K562 (cell line): ENCODE measurements around the gene PEF1. TPM values are rescaled to one million over a fixed set of nuclear protein-coding genes. Genes with fewer than 3 reads are reported as not detected.

Source experiments
- ATAC-seq: fragments of 200-7000 bp; cut with Tn5 transposase; 3 replicates; pipeline ENCODE4 v1.9.1; 2020; ENCODE audit warnings: moderate library complexity
- BruUV-seq: library from RNA; stranded (reverse); fragments of 400-500 nt; replicated peaks from 2 replicates; lab custom pipeline; 2021; lab: Mats Ljungman, UMichigan
- CTCF ChIA-PET: fragments of 300-600 bp; formaldehyde crosslinking; extraction: SDS; loops from one replicate; lab custom pipeline; 2021; ENCODE audit warnings: low intra/inter-chr PET ratio; lab: Yijun Ruan, JAX
- POLR2A ChIA-PET: fragments of 300-600, 350-650 bp; sonication (Branson Sonifier 250); formaldehyde crosslinking; extraction: SDS; loops from one replicate; lab custom pipeline; 2021; ENCODE audit warnings: antibody characterized with exemption, inconsistent platforms; lab: Yijun Ruan, JAX
- DNase-seq, 4 experiments: peaks; one replicate each; pipeline versions ENCODE4 v3.0.0 to v3.0.0-alpha.2; 2011 to 2018; ENCODE audit warnings: low spot score in 3 of 4, mixed read lengths in 3 of 4; ENCODE audit errors: extremely low read depth in 1 of 4
- FAIRE-seq: peaks from 2 replicates; lab custom pipeline; 2011; peaks lifted over from hg19 to GRCh38; lab: Jason Lieb, UNC
- H2AFZ ChIP-seq: 2 replicates; pipeline ENCODE4 v1.6.0; 2011; ENCODE audit warnings: low read depth, low read length, control low read depth, inconsistent platforms
- H3K27ac ChIP-seq: fragments of 200-600 bp; 3 replicates; pipeline ENCODE4 v1.8.0; 2011; ENCODE audit warnings: low read depth, mild to moderate bottlenecking, control low read depth, inconsistent platforms, low read length, moderate library complexity, mixed read lengths; ENCODE audit errors: extremely low read depth
- H3K27me3 ChIP-seq, 2 experiments: fragments of 300-600 bp in 1 of 2; 2 replicates in 1 of 2; 3 replicates in 1 of 2; pipeline versions ENCODE4 v1.6.0 to v1.8.0; 2011; ENCODE audit warnings: inconsistent platforms in 2 of 2, low read length in 2 of 2, mild to moderate bottlenecking in 1 of 2, mixed read lengths in 1 of 2, moderate library complexity in 1 of 2; ENCODE audit not compliant: control insufficient read depth in 2 of 2, insufficient read depth in 2 of 2
- H3K36me3 ChIP-seq: fragments of 300-600 bp; 3 replicates; pipeline ENCODE4 v1.8.0; 2011; ENCODE audit warnings: mild to moderate bottlenecking, low read length, inconsistent platforms; ENCODE audit not compliant: control insufficient read depth, insufficient read depth
- H3K4me1 ChIP-seq, 2 experiments: fragments of 200-600 bp in 1 of 2; replicated peaks in 1 of 2; 2 replicates in 1 of 2; 3 replicates in 1 of 2; pipeline versions ENCODE4 v1.5.1 to v1.8.0; 2011; ENCODE audit warnings: inconsistent platforms in 2 of 2, low read length in 2 of 2, mild to moderate bottlenecking in 1 of 2, mixed read lengths in 1 of 2, moderate library complexity in 1 of 2; ENCODE audit not compliant: control insufficient read depth in 2 of 2, insufficient read depth in 2 of 2
- H3K4me2 ChIP-seq: 2 replicates; pipeline ENCODE4 v1.6.1; 2011; ENCODE audit warnings: low read length, control low read depth, inconsistent platforms, mixed read lengths; ENCODE audit not compliant: insufficient read depth
- H3K4me3 ChIP-seq: fragments of 200-600 bp; sonication (generic), shearing (Covaris generic); 2 replicates; pipeline ENCODE4 v1.5.1; 2016; ENCODE audit warnings: control low read depth, inconsistent platforms
- H3K79me2 ChIP-seq: fragments of 200-600 bp; 3 replicates; pipeline ENCODE4 v1.8.0; 2011; ENCODE audit warnings: low read length, inconsistent platforms; ENCODE audit not compliant: control insufficient read depth, insufficient read depth
- H3K9ac ChIP-seq, 2 experiments: 2 replicates each; pipeline versions ENCODE4 v1.6.0 to v1.6.1; 2011; ENCODE audit warnings: low read depth in 2 of 2, low read length in 2 of 2, control low read depth in 1 of 2, inconsistent platforms in 1 of 2, mild to moderate bottlenecking in 1 of 2, mixed read lengths in 1 of 2; ENCODE audit not compliant: insufficient read depth in 1 of 2
- H3K9me1 ChIP-seq: one replicate; pipeline ENCODE4 v1.6.0; 2011; ENCODE audit warnings: inconsistent platforms, mild to moderate bottlenecking, low read length, moderate library complexity; ENCODE audit not compliant: control insufficient read depth, insufficient read depth
- H3K9me3 ChIP-seq: replicated peaks from 2 replicates; pipeline ENCODE4 v1.5.1; 2011; ENCODE audit warnings: low read depth, low read length, inconsistent platforms; ENCODE audit not compliant: control insufficient read depth, insufficient read depth
- H4K20me1 ChIP-seq: replicated peaks from 2 replicates; pipeline ENCODE4 v1.6.1; 2011; ENCODE audit warnings: low read length, inconsistent platforms, mixed read lengths; ENCODE audit not compliant: control insufficient read depth, insufficient read depth
- FOSL1 ChIP-seq: fragments of 200-800 bp; sonication (Bioruptor generic); conservative IDR thresholded peaks from 2 replicates; pipeline ENCODE4 v1.6.1; 2016; ENCODE audit warnings: missing genetic modification characterization, missing compliant biosample characterization
- JUN ChIP-seq, 2 experiments: sonication (generic) in 1 of 2; formaldehyde crosslinking in 1 of 2; IDR thresholded peaks; 2 replicates each; pipeline versions ENCODE4 v1.6.1 to v1.8.0; 2012 to 2022; ENCODE audit warnings: borderline replicate concordance in 2 of 2, mild to moderate bottlenecking in 2 of 2, improper control_type of control experiment in 1 of 2, low read depth in 1 of 2, low read length in 1 of 2, missing genetic modification reagents in 1 of 2
- L3MBTL2 ChIP-seq: fragments of 450-650 bp; IDR thresholded peaks from 2 replicates; pipeline ENCODE4 v1.6.1; 2016; ENCODE audit warnings: mild to moderate bottlenecking, moderate library complexity
- POLR2AphosphoS5 ChIP-seq: IDR thresholded peaks from 2 replicates; pipeline ENCODE4 v1.6.1; 2011; ENCODE audit warnings: mild to moderate bottlenecking, low read depth, low read length, moderate library complexity; ENCODE audit not compliant: control insufficient read depth, insufficient read depth
- SRF ChIP-seq, 2 experiments: fragments of 250-450, 450-650 bp in 1 of 2; sonication (Bioruptor Pico) in 1 of 2; sonication (generic) in 1 of 2; formaldehyde crosslinking; IDR thresholded peaks; 2 replicates each; pipeline versions ENCODE4 v1.5.0 to v1.5.1; 2020 to 2022; ENCODE audit warnings: mild to moderate bottlenecking in 1 of 2, missing genetic modification reagents in 1 of 2
- TAL1 ChIP-seq: fragments of 450-650 bp; IDR thresholded peaks from 2 replicates; pipeline ENCODE4 v1.6.1; 2016; ENCODE audit warnings: mild to moderate bottlenecking
- WGBS: fragments of 100-300 bp; shearing (Covaris generic); methylation state at CpG from one replicate; pipeline ENCODE4 v1.1.6; 2016; ENCODE audit warnings: low coverage, mixed read lengths; ENCODE audit not compliant: insufficient coverage; ENCODE audit errors: missing lambda C conversion rate; 5-methylcytosine and 5-hydroxymethylcytosine counted together
- in situ Hi-C: fragments of 300-500 bp; cut with MboI; formaldehyde crosslinking; loops from 4 replicates; pipeline ENCODE4 v1.15.0; 2018; ENCODE audit warnings: inconsistent platforms, mixed read lengths
- intact Hi-C: fragments of 100-400 bp; cut with micrococcal nuclease; formaldehyde crosslinking; loops from 2 replicates; pipeline ENCODE4 v1.14.2; 2022
- polyA plus RNA-seq, 8 experiments: library from polyadenylated mRNA; depleted of rRNA in 4 of 8; stranded (reverse) in 5 of 8; unstranded in 3 of 8; fragments of >200 nt; fragmentation: Nextera tagmentation in 2 of 8; fragmentation: Illumina TruSeq in 1 of 8; extraction: Ambion mirVana in 2 of 8; extraction: Trizol in 1 of 8; gene quantifications; 2 replicates each; pipeline versions ENCODE4 v1.2.1 to v1.2.3, GENCODE V29; 2011 to 2014; ENCODE audit warnings: inconsistent platforms in 1 of 8, missing spikeins in 1 of 8
- total RNA-seq, 7 experiments: library from RNA; depleted of rRNA in 6 of 7; stranded (reverse); fragments of >200 nt in 6 of 7; fragmentation: Illumina TruSeq in 2 of 7; extraction: Trizol in 2 of 7; gene quantifications; 2 replicates each; pipeline versions ENCODE4 v1.2.1 to v1.2.3, GENCODE V29; 2011 to 2021; ENCODE audit warnings: low replicate concordance in 1 of 7
- TF ChIP-seq, protein P1 (sequence below): IDR thresholded peaks from 2 replicates; pipeline ENCODE4 v1.6.1; 2011; ENCODE audit warnings: borderline replicate concordance, low read depth, mild to moderate bottlenecking, moderate library complexity, low read length; ENCODE audit not compliant: insufficient read depth, poor library complexity, severe bottlenecking

Gene PEF1
- total and polyA plus RNA-seq, 9 of the 15 experiments (the other 6 are each of a cell fraction or from before 2014, with no cell fraction given): 26.3 to 95.5 (median 61.9) TPM

DNA sequence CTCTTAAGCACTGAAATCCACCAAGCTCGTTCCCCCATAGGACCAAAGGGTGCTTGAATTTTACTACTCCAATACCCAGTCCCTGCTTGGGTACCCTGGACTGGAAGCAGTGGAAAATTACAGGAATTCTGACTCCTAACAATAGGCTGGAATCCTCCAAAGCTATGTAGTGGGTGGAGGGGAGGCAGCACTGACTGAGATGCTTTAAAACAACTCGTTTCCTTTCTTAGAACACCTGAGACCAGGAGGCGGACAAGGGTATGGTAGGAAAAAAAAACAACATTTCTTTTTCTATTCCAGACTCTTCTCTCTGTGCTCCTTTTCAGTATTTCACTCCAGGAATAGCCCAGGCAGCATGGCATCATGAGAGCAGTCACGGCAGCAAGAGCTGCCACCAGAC, 2.3 kb downstream of the PEF1 start (continued):
- TF ChIP-seq SRF (CRISPR knock-in tag; IDR thresholded peaks at IDR 0.05): no peak
- TF ChIP-seq, protein P1, sequence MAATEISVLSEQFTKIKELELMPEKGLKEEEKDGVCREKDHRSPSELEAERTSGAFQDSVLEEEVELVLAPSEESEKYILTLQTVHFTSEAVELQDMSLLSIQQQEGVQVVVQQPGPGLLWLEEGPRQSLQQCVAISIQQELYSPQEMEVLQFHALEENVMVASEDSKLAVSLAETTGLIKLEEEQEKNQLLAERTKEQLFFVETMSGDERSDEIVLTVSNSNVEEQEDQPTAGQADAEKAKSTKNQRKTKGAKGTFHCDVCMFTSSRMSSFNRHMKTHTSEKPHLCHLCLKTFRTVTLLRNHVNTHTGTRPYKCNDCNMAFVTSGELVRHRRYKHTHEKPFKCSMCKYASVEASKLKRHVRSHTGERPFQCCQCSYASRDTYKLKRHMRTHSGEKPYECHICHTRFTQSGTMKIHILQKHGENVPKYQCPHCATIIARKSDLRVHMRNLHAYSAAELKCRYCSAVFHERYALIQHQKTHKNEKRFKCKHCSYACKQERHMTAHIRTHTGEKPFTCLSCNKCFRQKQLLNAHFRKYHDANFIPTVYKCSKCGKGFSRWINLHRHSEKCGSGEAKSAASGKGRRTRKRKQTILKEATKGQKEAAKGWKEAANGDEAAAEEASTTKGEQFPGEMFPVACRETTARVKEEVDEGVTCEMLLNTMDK: no peak
- no peak for TF ChIP-seq JUN (IDR thresholded peaks at IDR 0.05; ENCODE audit: borderline replicate concordance, low read depth, low read length)
- TF ChIP-seq JUN (CRISPR knock-in tag; IDR thresholded peaks at IDR 0.05; ENCODE audit: borderline replicate concordance): no peak

DNA sequence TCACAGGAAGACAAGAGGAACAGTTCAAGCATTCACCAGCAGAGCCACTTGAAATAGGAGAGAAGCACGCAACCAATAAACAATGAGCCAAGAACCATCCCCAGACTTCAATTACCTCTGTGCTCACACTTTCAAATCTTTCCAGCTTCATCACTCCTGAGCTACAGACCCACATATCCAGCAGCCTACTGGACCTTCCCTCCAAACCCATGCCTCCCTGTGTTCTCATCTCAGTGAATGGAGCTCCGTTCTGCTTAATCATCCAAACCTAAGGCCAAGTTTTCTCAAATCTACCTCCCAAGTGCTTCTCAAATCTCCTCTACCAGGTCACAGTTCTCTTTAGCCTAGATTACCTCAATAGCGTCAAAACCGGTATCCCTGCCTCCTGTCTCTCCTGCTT, 3.7 kb downstream of the PEF1 start:
- H2AFZ ChIP-seq: no peak overlapping the region
- no peak overlapping the region for H3K27ac ChIP-seq
- H3K79me2 ChIP-seq: peaks cover 64% of the 10 kb centered on the region
- H3K27me3 ChIP-seq: no peaks in the 10 kb centered on the region
- 0 out of 2 replicates have a peak, but pooled peaks have one; percentile 21 for TF ChIP-seq POLR2AphosphoS5
- TF ChIP-seq FOSL1 (tag): no peak
- no peak for TF ChIP-seq L3MBTL2
- no peak for TF ChIP-seq TAL1
- in situ Hi-C loops (no loop called here), intact Hi-C loops (loop anchor here (10.0 kb wide), 1 partner anchor 314 kb away; no protein-coding TSS in a partner anchor)
- no peaks in the 10 kb centered on the region for H3K9me3 ChIP-seq
- H3K9me1 ChIP-seq: no peaks in the 10 kb centered on the region
- H3K36me3 ChIP-seq: no peaks in the 10 kb centered on the region; the same call in 2 of the 3 replicates
- 78% methylated on average over 4 of the region's 4 CpGs for WGBS
- DNase-seq: no peak
- ChIA-PET CTCF (no interaction called here), POLR2A (interaction anchor here (0.6 to 5.7 kb wide), 2 partner anchors 13 to 275 kb away, joined by 3 to 47 read pairs; no protein-coding TSS in a partner anchor)
- no peak for FAIRE-seq
- no peak for ATAC-seq
- H3K9ac ChIP-seq: no peak overlapping the region
- no peak overlapping the region for H3K4me3 ChIP-seq
- no peak overlapping the region for H3K4me2 ChIP-seq
- peaks cover 0 to 16% of the 10 kb centered on the region in 2 experiments; a peak in 3 of 5 replicates for H3K4me1 ChIP-seq
- no TSS peak for BruUV-seq
- peaks cover 6% of the 10 kb centered on the region; the same call in 1 of the 2 replicates for H4K20me1 ChIP-seq
